MM.1S (cell line): ENCODE results near the gene OSR1.

Experiments
- DNase-seq: peaks from one replicate; pipeline ENCODE4 v3.0.0-alpha.2; 2015
- H2AFZ ChIP-seq: fragments of 300-600 bp; sonication (generic); 2 replicates; pipeline ENCODE4 v1.6.0; 2016; ENCODE audit warnings: antibody characterized with exemption, low read length
- H3F3A ChIP-seq: fragments of 300-600 bp; sonication (generic); 2 replicates; pipeline ENCODE4 v1.6.1; 2016; ENCODE audit warnings: mild to moderate bottlenecking, antibody characterized with exemption, low read length, moderate library complexity, mixed read lengths; ENCODE audit not compliant: insufficient read depth
- H3K27ac ChIP-seq: fragments of 300-600 bp; sonication (generic); 2 replicates; pipeline ENCODE4 v1.5.1; 2016; ENCODE audit warnings: mild to moderate bottlenecking, low read length
- H3K27me3 ChIP-seq: fragments of 300-600 bp; sonication (generic); replicated peaks from 2 replicates; pipeline ENCODE4 v1.6.0; 2016; ENCODE audit warnings: low read length; ENCODE audit not compliant: insufficient read depth
- H3K36me3 ChIP-seq: fragments of 300-600 bp; sonication (generic); replicated peaks from 2 replicates; pipeline ENCODE4 v1.6.1; 2016; ENCODE audit warnings: mild to moderate bottlenecking, low read length, mixed read lengths; ENCODE audit not compliant: insufficient read depth
- H3K4me1 ChIP-seq: fragments of 300-600 bp; sonication (generic); 2 replicates; pipeline ENCODE4 v1.6.1; 2016; ENCODE audit warnings: low read length, mixed read lengths
- H3K4me2 ChIP-seq: fragments of 300-600 bp; sonication (generic); 2 replicates; pipeline ENCODE4 v1.6.0; 2016; ENCODE audit warnings: low read depth, low read length
- H3K4me3 ChIP-seq: fragments of 300-600 bp; sonication (generic); 2 replicates; pipeline ENCODE4 v1.5.1; 2016; ENCODE audit warnings: low read length, mixed read lengths
- H3K79me2 ChIP-seq: fragments of 300-600 bp; sonication (generic); 2 replicates; pipeline ENCODE4 v1.6.1; 2016; ENCODE audit warnings: mixed run types, low read length, mixed read lengths
- H3K9ac ChIP-seq: fragments of 300-600 bp; sonication (generic); 2 replicates; pipeline ENCODE4 v1.6.1; 2016; ENCODE audit warnings: low read length, mixed read lengths
- H3K9me2 ChIP-seq: fragments of 300-600 bp; sonication (generic); replicated peaks from 2 replicates; pipeline ENCODE4 v1.6.1; 2016; ENCODE audit warnings: mild to moderate bottlenecking, low read length, mixed read lengths; ENCODE audit not compliant: insufficient read depth
- H3K9me3 ChIP-seq: fragments of 300-600 bp; sonication (generic); replicated peaks from 2 replicates; pipeline ENCODE4 v1.6.1; 2016; ENCODE audit warnings: mild to moderate bottlenecking, low read length, mixed read lengths; ENCODE audit not compliant: insufficient read depth
- H4K20me1 ChIP-seq: fragments of 300-600 bp; sonication (generic); 2 replicates; pipeline ENCODE4 v1.6.1; 2016; ENCODE audit warnings: mild to moderate bottlenecking, low read length, moderate library complexity, mixed read lengths; ENCODE audit not compliant: insufficient read depth
- CTCF ChIP-seq: fragments of 300-600 bp; sonication (generic); IDR thresholded peaks from 2 replicates; pipeline ENCODE4 v1.5.1; 2016; ENCODE audit warnings: antibody characterized with exemption, low read length, mixed read lengths
- EZH2 ChIP-seq: fragments of 300-600 bp; sonication (generic); optimal IDR thresholded peaks from 2 replicates; pipeline ENCODE3; 2017; ENCODE audit warnings: low read depth, mild to moderate bottlenecking, antibody characterized with exemption, low read length, mixed read lengths
- EZH2phosphoT487 ChIP-seq: fragments of 300-600 bp; sonication (generic); IDR thresholded peaks from 2 replicates; pipeline ENCODE4 v1.6.1; 2018; ENCODE audit warnings: antibody characterized with exemption, low read length

The OSR1 gene

GRCh38 chr2:19360266-19360965, 2.0 kb upstream of the OSR1 start:
- Histone ChIP-seq H2AFZ (no peak overlapping the region), H3K9me3 (no peaks in the 10 kb centered on the region), H3K4me2 (no peak overlapping the region), H3K4me1 (no peaks in the 10 kb centered on the region), H3K27me3 (peaks cover 53% of the 10 kb centered on the region), H3K79me2 (no peaks in the 10 kb centered on the region), H3K36me3 (no peaks in the 10 kb centered on the region), H3K4me3 (no peak overlapping the region), H4K20me1 (no peaks in the 10 kb centered on the region), H3K9me2 (no peaks in the 10 kb centered on the region), H3K9ac (no peak overlapping the region), H3F3A (no peaks in the 10 kb centered on the region), H3K27ac (no peak overlapping the region)
- no peak for DNase-seq
- no peak for TF ChIP-seq CTCF

- no peak for TF ChIP-seq EZH2phosphoT487
- no peak for TF ChIP-seq CTCF
- no peak for TF ChIP-seq EZH2
- Histone ChIP-seq H3K27ac (no peak overlapping the region), H3K9me3 (no peaks in the 10 kb centered on the region), H3K4me1 (no peaks in the 10 kb centered on the region), H3K9me2 (no peaks in the 10 kb centered on the region), H3F3A (no peaks in the 10 kb centered on the region), H4K20me1 (no peaks in the 10 kb centered on the region), H3K9ac (no peak overlapping the region), H3K4me2 (peak overlapping the region; percentile 95; the same call in 1 of the 2 replicates), H3K79me2 (no peaks in the 10 kb centered on the region), H3K4me3 (no peak overlapping the region), H3K36me3 (no peaks in the 10 kb centered on the region), H3K27me3 (peaks cover 61% of the 10 kb centered on the region), H2AFZ (no peak overlapping the region)
- no peak for DNase-seq
Measured at GRCh38 chr2:19359456-19359855, 1.0 kb upstream of the OSR1 start.

GRCh38 chr2:19359021-19359357, 566 bp upstream of the OSR1 start:
- no peak for DNase-seq
- H2AFZ ChIP-seq, result peak overlapping the region; percentile 70
- H3K79me2 ChIP-seq, result no peaks in the 10 kb centered on the region
- no peaks in the 10 kb centered on the region for H3K36me3 ChIP-seq
- TF ChIP-seq EZH2phosphoT487 (no peak), EZH2 (no peak), CTCF (no peak)
- H3K27me3 ChIP-seq, result peaks cover 61% of the 10 kb centered on the region
- no peak overlapping the region; the same call in 1 of the 2 replicates for H3K9ac ChIP-seq
- no peaks in the 10 kb centered on the region for H4K20me1 ChIP-seq
- no peaks in the 10 kb centered on the region for H3F3A ChIP-seq
- no peaks in the 10 kb centered on the region for H3K9me3 ChIP-seq
- H3K9me2 ChIP-seq, result no peaks in the 10 kb centered on the region
- H3K4me1 ChIP-seq, result no peaks in the 10 kb centered on the region
- no peak overlapping the region for H3K27ac ChIP-seq
- H3K4me3 ChIP-seq, result peak overlapping the region; percentile 66
- peak overlapping the region; percentile 95 for H3K4me2 ChIP-seq
